DND-41 (cell line): ENCODE measurements around the gene TCEAL9.

Experiments
- EZH2 ChIP-seq: IDR thresholded peaks from 3 replicates; pipeline ENCODE4 v1.6.1; 2012; ENCODE audit warnings: borderline replicate concordance, low read depth, mild to moderate bottlenecking, moderate library complexity, low read length, inconsistent platforms; ENCODE audit not compliant: severe bottlenecking
- TF ChIP-seq, protein P1 (sequence below): IDR thresholded peaks from 2 replicates; pipeline ENCODE4 v1.5.1; 2012; ENCODE audit warnings: borderline replicate concordance, low read length, moderate library complexity, mild to moderate bottlenecking; ENCODE audit not compliant: poor library complexity, severe bottlenecking; ENCODE audit errors: extremely low read depth

DNA sequence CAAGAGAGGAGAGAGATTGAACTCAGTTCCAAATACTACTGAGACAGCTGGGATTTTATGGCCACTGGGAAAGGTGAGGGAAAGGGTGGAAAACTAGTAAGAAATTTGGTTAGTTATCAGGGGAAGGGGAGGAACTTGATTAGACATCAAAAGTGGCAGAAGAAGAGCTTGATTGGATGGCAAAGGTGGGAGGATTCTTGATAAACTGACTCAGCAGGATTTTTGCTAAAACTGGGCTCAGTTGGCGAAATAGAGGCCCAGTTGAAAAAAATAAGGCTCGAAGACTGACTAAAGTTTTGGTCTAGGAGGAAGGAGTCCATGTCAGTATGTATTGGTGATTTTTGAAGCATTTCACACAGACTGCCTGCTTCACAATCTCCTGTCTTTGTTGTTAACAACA, 30.0 kb downstream of the TCEAL9 start:
- TF ChIP-seq, protein P1, sequence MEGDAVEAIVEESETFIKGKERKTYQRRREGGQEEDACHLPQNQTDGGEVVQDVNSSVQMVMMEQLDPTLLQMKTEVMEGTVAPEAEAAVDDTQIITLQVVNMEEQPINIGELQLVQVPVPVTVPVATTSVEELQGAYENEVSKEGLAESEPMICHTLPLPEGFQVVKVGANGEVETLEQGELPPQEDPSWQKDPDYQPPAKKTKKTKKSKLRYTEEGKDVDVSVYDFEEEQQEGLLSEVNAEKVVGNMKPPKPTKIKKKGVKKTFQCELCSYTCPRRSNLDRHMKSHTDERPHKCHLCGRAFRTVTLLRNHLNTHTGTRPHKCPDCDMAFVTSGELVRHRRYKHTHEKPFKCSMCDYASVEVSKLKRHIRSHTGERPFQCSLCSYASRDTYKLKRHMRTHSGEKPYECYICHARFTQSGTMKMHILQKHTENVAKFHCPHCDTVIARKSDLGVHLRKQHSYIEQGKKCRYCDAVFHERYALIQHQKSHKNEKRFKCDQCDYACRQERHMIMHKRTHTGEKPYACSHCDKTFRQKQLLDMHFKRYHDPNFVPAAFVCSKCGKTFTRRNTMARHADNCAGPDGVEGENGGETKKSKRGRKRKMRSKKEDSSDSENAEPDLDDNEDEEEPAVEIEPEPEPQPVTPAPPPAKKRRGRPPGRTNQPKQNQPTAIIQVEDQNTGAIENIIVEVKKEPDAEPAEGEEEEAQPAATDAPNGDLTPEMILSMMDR, result no peak
- no peak for TF ChIP-seq EZH2
